Measurements from ENCODE around the gene KCNIP4. TPM values are rescaled to one million over a fixed set of nuclear protein-coding genes. Genes with fewer than 3 reads are reported as not detected.

The KCNIP4 gene
- total RNA-seq, 1 experiment from 2014 or later: not detected

GRCh38 chr4:21002976-21003375 lies 945.6 kb downstream of the KCNIP4 start:
- no peak overlapping the region for H2AFZ ChIP-seq
- no peak overlapping the region for H3K4me3 ChIP-seq
- H3K9me3 ChIP-seq (ENCODE audit: insufficient read depth, low read depth): no peaks in the 10 kb centered on the region
- no peak for DNase-seq
- H3K79me2 ChIP-seq (ENCODE audit: low read depth): no peaks in the 10 kb centered on the region
- no peaks in the 10 kb centered on the region for H4K20me1 ChIP-seq (ENCODE audit: insufficient read depth)
- ChIA-PET POLR2A (ENCODE audit: unreplicated experiment) (no interaction called here), CTCF (no interaction called here)
- no peaks in the 10 kb centered on the region for H3K9me2 ChIP-seq (ENCODE audit: insufficient read depth)
- no peak overlapping the region for H3K27ac ChIP-seq
- H3F3A ChIP-seq (ENCODE audit: insufficient read depth, low read depth): no peaks in the 10 kb centered on the region
- no TSS peak for BruUV-seq (replicated peaks)
- intact Hi-C loops (cut with micrococcal nuclease; ENCODE audit: unreplicated experiment): no loop called here
- no peaks in the 10 kb centered on the region for H3K4me1 ChIP-seq (replicated peaks; ENCODE audit: insufficient read depth)
- H3K4me2 ChIP-seq: no peak overlapping the region
- no peaks in the 10 kb centered on the region for H3K27me3 ChIP-seq (ENCODE audit: insufficient read depth, low read depth)
- no peak for TF ChIP-seq EZH2 (IDR thresholded peaks at IDR 0.05; ENCODE audit: low read depth)
- no peak for TF ChIP-seq CTCF (conservative IDR thresholded peaks at IDR 0.05)
- H3K36me3 ChIP-seq (ENCODE audit: low read depth): no peaks in the 10 kb centered on the region

GRCh38 chr4:21002286-21002685 lies 946.3 kb downstream of the KCNIP4 start:
- Histone ChIP-seq H3K9me3 (ENCODE audit: insufficient read depth, low read depth) (no peaks in the 10 kb centered on the region), H3K79me2 (ENCODE audit: low read depth) (no peaks in the 10 kb centered on the region), H3F3A (ENCODE audit: insufficient read depth, low read depth) (no peaks in the 10 kb centered on the region), H3K27ac (no peak overlapping the region), H3K4me1 (replicated peaks; ENCODE audit: insufficient read depth) (no peaks in the 10 kb centered on the region), H3K4me3 (no peak overlapping the region), H3K27me3 (ENCODE audit: insufficient read depth, low read depth) (no peaks in the 10 kb centered on the region), H3K4me2 (no peak overlapping the region), H2AFZ (no peak overlapping the region), H3K36me3 (ENCODE audit: low read depth) (no peaks in the 10 kb centered on the region), H4K20me1 (ENCODE audit: insufficient read depth) (no peaks in the 10 kb centered on the region), H3K9me2 (ENCODE audit: insufficient read depth) (no peaks in the 10 kb centered on the region)
- ChIA-PET POLR2A (ENCODE audit: unreplicated experiment) (no interaction called here), CTCF (no interaction called here)
- no TSS peak for BruUV-seq (replicated peaks)
- no peak for TF ChIP-seq CTCF (conservative IDR thresholded peaks at IDR 0.05)
- TF ChIP-seq EZH2 (IDR thresholded peaks at IDR 0.05; ENCODE audit: low read depth): no peak
- no peak for DNase-seq
- intact Hi-C loops (cut with micrococcal nuclease; ENCODE audit: unreplicated experiment): no loop called here

GRCh38 chr4:21001490-21001889 lies 947.1 kb downstream of the KCNIP4 start:
- DNase-seq: no peak
- no peaks in the 10 kb centered on the region for H3K9me2 ChIP-seq (ENCODE audit: insufficient read depth)
- no peaks in the 10 kb centered on the region for H3K79me2 ChIP-seq (ENCODE audit: low read depth)
- H3F3A ChIP-seq (ENCODE audit: insufficient read depth, low read depth): no peaks in the 10 kb centered on the region
- H3K27ac ChIP-seq: no peak overlapping the region
- no peak overlapping the region for H3K4me3 ChIP-seq
- H3K27me3 ChIP-seq (ENCODE audit: insufficient read depth, low read depth): no peaks in the 10 kb centered on the region
- TF ChIP-seq EZH2 (IDR thresholded peaks at IDR 0.05; ENCODE audit: low read depth): no peak
- no peak for TF ChIP-seq CTCF (conservative IDR thresholded peaks at IDR 0.05)
- no peak overlapping the region for H3K4me2 ChIP-seq
- H2AFZ ChIP-seq: no peak overlapping the region
- ChIA-PET POLR2A (ENCODE audit: unreplicated experiment) (no interaction called here), CTCF (interaction anchor here (0.5 kb wide), 1 partner anchor 574 kb away, joined by 3 read pairs; no protein-coding TSS in a partner anchor)
- H3K4me1 ChIP-seq (replicated peaks; ENCODE audit: insufficient read depth): no peaks in the 10 kb centered on the region
- intact Hi-C loops (cut with micrococcal nuclease; ENCODE audit: unreplicated experiment): no loop called here
- BruUV-seq (replicated peaks): no TSS peak
- H4K20me1 ChIP-seq (ENCODE audit: insufficient read depth): no peaks in the 10 kb centered on the region
- H3K9me3 ChIP-seq (ENCODE audit: insufficient read depth, low read depth): no peaks in the 10 kb centered on the region
- no peaks in the 10 kb centered on the region for H3K36me3 ChIP-seq (ENCODE audit: low read depth)
